Ovary (tissue), 9 donors: ENCODE data around the gene MAST2. TPM values are rescaled to one million over a fixed set of nuclear protein-coding genes. Genes with fewer than 3 reads are reported as not detected.

Source experiments
- DNase-seq, 5 donors: peaks; one replicate each; pipeline ENCODE4 v3.0.0-alpha.2; 2019 to 2020
- H3K27ac ChIP-seq, 2 donors: fragments of 200-600 bp; one replicate each; pipeline versions ENCODE4 v1.5.1 to v1.8.0; 2019 to 2022
- H3K27me3 ChIP-seq: fragments of 200-600 bp; one replicate; pipeline ENCODE4 v1.8.0; 2022
- H3K36me3 ChIP-seq: fragments of 200-600 bp; sonication (generic); one replicate; pipeline ENCODE4 v1.5.1; 2019
- H3K4me1 ChIP-seq: one replicate; pipeline ENCODE4 v1.8.1; 2013; ENCODE audit warnings: mild to moderate bottlenecking, moderate library complexity; ENCODE audit not compliant: insufficient read depth
- H3K4me3 ChIP-seq: fragments of 200-600 bp; sonication (generic); one replicate; pipeline ENCODE4 v1.5.1; 2017
- H3K9me3 ChIP-seq, 2 donors: fragments of 200-600 bp in 1 of 2; sonication (generic) in 1 of 2; one replicate each; pipeline versions ENCODE4 v1.5.1 to v1.8.1; 2013 to 2019; ENCODE audit warnings: mild to moderate bottlenecking in 1 of 2, moderate library complexity in 1 of 2
- CTCF ChIP-seq, 3 donors: fragments of 450-650 bp in 2 of 3; fragments of 200-600 bp in 1 of 3; IDR thresholded peaks; one replicate each; pipeline versions ENCODE4 v1.5.1 to v1.8.0; 2016 to 2022; ENCODE audit warnings: antibody characterized with exemption in 3 of 3, mild to moderate bottlenecking in 1 of 3
- EP300 ChIP-seq: sonication (generic); formaldehyde crosslinking; IDR thresholded peaks from one replicate; pipeline ENCODE4 v1.6.1; 2017; ENCODE audit warnings: antibody characterized with exemption
- POLR2A ChIP-seq: fragments of 450-650 bp; IDR thresholded peaks from one replicate; pipeline ENCODE4 v1.6.1; 2017; ENCODE audit warnings: antibody characterized with exemption, mild to moderate bottlenecking, moderate library complexity
- WGBS, 3 donors: extraction: QIAGEN DNeasy Blood & Tissue Kit in 1 of 3; methylation state at CpG; one replicate each; pipeline versions ENCODE4 v1.1.5 to v1.1.7; 2013 to 2017; 5-methylcytosine and 5-hydroxymethylcytosine counted together
- intact Hi-C, 4 donors: fragments of 100-400 bp; cut with DNase I; formaldehyde crosslinking; loops; one replicate each; pipeline versions ENCODE4 v1.11.0 to v1.15.1; 2022 to 2023
- polyA plus RNA-seq, 2 donors: library from polyadenylated mRNA; stranded (reverse); fragments of 200-250 nt in 1 of 2; fragments of 350-450 nt in 1 of 2; fragmentation: Illumina TruSeq in 1 of 2; extraction: RNeasy Lipid Tissue Mini Kit (QIAGEN cat#74804) in 1 of 2; gene quantifications; one replicate each; pipeline ENCODE4 v1.2.3, GENCODE V29; 2013 to 2014
- total RNA-seq, 7 donors: library from RNA; depleted of rRNA in 2 of 7; stranded (reverse); fragments of >200 nt in 2 of 7; fragmentation: NEBNext Ultra II Directional in 3 of 7; extraction: Animal tissue kit (Norgen Biotek cat#: 25700) in 3 of 7; gene quantifications; one replicate each; pipeline versions ENCODE4 v1.1.0 to v1.2.4, GENCODE V29; 2016 to 2023
- donor health status: DM: no; HTN: no; CAD: no; lungs with moderate emphysema.
- donor health status: DM: no; HTN: no; CAD: no.
- donor health status: Bipolar disorder and iron deficiency.
- donor health status: DM: yes; HTN: yes; CAD: no.
- donor health status: DM: no; HTN: no; CAD: no.
- donor health status: DM: yes; HTN: yes; CAD: no.

The MAST2 gene
- total and polyA plus RNA-seq, 9 donors: 22.6 to 50.4 (median 31.7) TPM

- Histone ChIP-seq H3K4me1 (no peaks in the 10 kb centered on the region), H3K4me3 (no peak overlapping the region), H3K36me3 (no peaks in the 10 kb centered on the region), H3K27me3 (no peaks in the 10 kb centered on the region), H3K27ac (no peak overlapping the region), H3K9me3 (no peaks in the 10 kb centered on the region)
- WGBS, 3 donors: 70 to 87% (median 70%) methylated on average over 6 of the region's 6 CpGs
- intact Hi-C loops: no loop called here
- TF ChIP-seq POLR2A: no peak
- TF ChIP-seq EP300: no peak
- TF ChIP-seq CTCF (IDR thresholded peaks at IDR 0.05): no peak
- no peak for DNase-seq
Observed at GRCh38 chr1:45994423-45994822, 191.0 kb downstream of the MAST2 start.

GRCh38 chr1:45995298-45995697, 191.9 kb downstream of the MAST2 start:
- Histone ChIP-seq H3K9me3 (no peaks in the 10 kb centered on the region), H3K4me1 (no peaks in the 10 kb centered on the region), H3K27ac (no peak overlapping the region), H3K36me3 (no peaks in the 10 kb centered on the region), H3K4me3 (no peak overlapping the region), H3K27me3 (no peaks in the 10 kb centered on the region)
- no peak for DNase-seq
- intact Hi-C loops: no loop called here
- 83 to 96% (median 89%) methylated on average over 8 of the region's 8 CpGs for WGBS, 3 donors
- no peak for TF ChIP-seq POLR2A
- TF ChIP-seq EP300: no peak
- TF ChIP-seq CTCF (IDR thresholded peaks at IDR 0.05): no peak

GRCh38 chr1:45998020-45998617, 194.7 kb downstream of the MAST2 start:
- H3K36me3 ChIP-seq: no peaks in the 10 kb centered on the region
- DNase-seq: no peak
- H3K27me3 ChIP-seq: no peaks in the 10 kb centered on the region
- WGBS, 3 donors: 55 to 63% (median 61%) methylated on average over 3 of the region's 3 CpGs
- no peaks in the 10 kb centered on the region for H3K9me3 ChIP-seq
- TF ChIP-seq EP300 (no peak), CTCF (IDR thresholded peaks at IDR 0.05) (no peak), POLR2A (no peak)
- no peaks in the 10 kb centered on the region for H3K4me1 ChIP-seq
- intact Hi-C loops: no loop called here
- H3K4me3 ChIP-seq: no peak overlapping the region
- H3K27ac ChIP-seq: no peak overlapping the region

GRCh38 chr1:45999507-45999906, 196.1 kb downstream of the MAST2 start:
- no peaks in the 10 kb centered on the region for H3K36me3 ChIP-seq
- DNase-seq: no peak
- no peaks in the 10 kb centered on the region for H3K9me3 ChIP-seq
- no peaks in the 10 kb centered on the region for H3K27me3 ChIP-seq
- H3K27ac ChIP-seq: no peak overlapping the region
- intact Hi-C loops: no loop called here
- TF ChIP-seq POLR2A (no peak), CTCF (IDR thresholded peaks at IDR 0.05) (no peak), EP300 (no peak)
- H3K4me1 ChIP-seq: no peaks in the 10 kb centered on the region
- H3K4me3 ChIP-seq: no peak overlapping the region
- WGBS, 3 donors: 95 to 96% (median 96%) methylated on average over 2 of the region's 2 CpGs
